ENCODE results near the gene PNMT. TPM values are rescaled to one million over a fixed set of nuclear protein-coding genes. Genes with fewer than 3 reads are reported as not detected.

The PNMT gene
- total RNA-seq, 1 experiment from 2014 or later, result 2.4 TPM

DNA sequence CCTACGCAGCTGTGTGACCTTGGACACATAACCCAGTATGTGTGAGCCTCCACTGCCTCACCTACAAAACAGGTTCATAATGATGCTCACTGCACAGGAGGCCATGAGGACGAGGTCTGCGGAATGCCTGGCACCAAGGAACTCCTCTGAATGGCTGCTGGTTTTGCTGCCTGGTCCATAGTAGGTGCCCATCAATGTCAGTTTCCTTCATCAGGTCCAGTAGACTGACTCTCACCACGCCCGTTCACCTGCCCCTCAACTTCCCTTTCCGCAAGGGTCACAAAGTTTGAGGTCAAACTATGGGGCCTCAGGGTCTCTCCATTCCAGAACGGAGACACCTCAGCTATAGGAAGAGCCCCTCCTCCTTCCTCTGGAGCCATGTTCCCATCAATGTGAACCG, 8.8 kb downstream of the PNMT start:
- TF ChIP-seq, protein P1, sequence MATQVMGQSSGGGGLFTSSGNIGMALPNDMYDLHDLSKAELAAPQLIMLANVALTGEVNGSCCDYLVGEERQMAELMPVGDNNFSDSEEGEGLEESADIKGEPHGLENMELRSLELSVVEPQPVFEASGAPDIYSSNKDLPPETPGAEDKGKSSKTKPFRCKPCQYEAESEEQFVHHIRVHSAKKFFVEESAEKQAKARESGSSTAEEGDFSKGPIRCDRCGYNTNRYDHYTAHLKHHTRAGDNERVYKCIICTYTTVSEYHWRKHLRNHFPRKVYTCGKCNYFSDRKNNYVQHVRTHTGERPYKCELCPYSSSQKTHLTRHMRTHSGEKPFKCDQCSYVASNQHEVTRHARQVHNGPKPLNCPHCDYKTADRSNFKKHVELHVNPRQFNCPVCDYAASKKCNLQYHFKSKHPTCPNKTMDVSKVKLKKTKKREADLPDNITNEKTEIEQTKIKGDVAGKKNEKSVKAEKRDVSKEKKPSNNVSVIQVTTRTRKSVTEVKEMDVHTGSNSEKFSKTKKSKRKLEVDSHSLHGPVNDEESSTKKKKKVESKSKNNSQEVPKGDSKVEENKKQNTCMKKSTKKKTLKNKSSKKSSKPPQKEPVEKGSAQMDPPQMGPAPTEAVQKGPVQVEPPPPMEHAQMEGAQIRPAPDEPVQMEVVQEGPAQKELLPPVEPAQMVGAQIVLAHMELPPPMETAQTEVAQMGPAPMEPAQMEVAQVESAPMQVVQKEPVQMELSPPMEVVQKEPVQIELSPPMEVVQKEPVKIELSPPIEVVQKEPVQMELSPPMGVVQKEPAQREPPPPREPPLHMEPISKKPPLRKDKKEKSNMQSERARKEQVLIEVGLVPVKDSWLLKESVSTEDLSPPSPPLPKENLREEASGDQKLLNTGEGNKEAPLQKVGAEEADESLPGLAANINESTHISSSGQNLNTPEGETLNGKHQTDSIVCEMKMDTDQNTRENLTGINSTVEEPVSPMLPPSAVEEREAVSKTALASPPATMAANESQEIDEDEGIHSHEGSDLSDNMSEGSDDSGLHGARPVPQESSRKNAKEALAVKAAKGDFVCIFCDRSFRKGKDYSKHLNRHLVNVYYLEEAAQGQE (IDR thresholded peaks at IDR 0.05; ENCODE audit: insufficient read depth in 1 of 2, low read depth in 2 of 2, low read length in 1 of 2), result no peak
- TF ChIP-seq SIN3A (IDR thresholded peaks at IDR 0.05; ENCODE audit: borderline replicate concordance, insufficient read depth, low read depth, low read length) (no peak), TCF7L2 (IDR thresholded peaks at IDR 0.05; ENCODE audit: low read depth, low read length) (no peak), POLR2AphosphoS5 (IDR thresholded peaks at IDR 0.05; ENCODE audit: low read depth, low read length) (no peak)
- TF ChIP-seq, protein P2, sequence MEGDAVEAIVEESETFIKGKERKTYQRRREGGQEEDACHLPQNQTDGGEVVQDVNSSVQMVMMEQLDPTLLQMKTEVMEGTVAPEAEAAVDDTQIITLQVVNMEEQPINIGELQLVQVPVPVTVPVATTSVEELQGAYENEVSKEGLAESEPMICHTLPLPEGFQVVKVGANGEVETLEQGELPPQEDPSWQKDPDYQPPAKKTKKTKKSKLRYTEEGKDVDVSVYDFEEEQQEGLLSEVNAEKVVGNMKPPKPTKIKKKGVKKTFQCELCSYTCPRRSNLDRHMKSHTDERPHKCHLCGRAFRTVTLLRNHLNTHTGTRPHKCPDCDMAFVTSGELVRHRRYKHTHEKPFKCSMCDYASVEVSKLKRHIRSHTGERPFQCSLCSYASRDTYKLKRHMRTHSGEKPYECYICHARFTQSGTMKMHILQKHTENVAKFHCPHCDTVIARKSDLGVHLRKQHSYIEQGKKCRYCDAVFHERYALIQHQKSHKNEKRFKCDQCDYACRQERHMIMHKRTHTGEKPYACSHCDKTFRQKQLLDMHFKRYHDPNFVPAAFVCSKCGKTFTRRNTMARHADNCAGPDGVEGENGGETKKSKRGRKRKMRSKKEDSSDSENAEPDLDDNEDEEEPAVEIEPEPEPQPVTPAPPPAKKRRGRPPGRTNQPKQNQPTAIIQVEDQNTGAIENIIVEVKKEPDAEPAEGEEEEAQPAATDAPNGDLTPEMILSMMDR (IDR thresholded peaks at IDR 0.05), result no peak
- H3K27me3 ChIP-seq (ENCODE audit: control insufficient read depth, insufficient read depth, low read length), result no peaks in the 10 kb centered on the region
- ATAC-seq (no peak), DNase-seq (ENCODE audit: low read depth, low spot score) (no peak)
- in situ Hi-C loops (cut with HindIII; ENCODE audit: low pct_unique_long_range_greater_than_20kb, low sequenced_read_pairs) (no loop called here), intact Hi-C loops (cut with micrococcal nuclease; ENCODE audit: unreplicated experiment) (no loop called here)
- POLR2A ChIA-PET, result no interaction called here
- peaks cover 5% of the 10 kb centered on the region; the same call in 1 of the 2 replicates for H3K4me1 ChIP-seq (ENCODE audit: control insufficient read depth, insufficient read depth, low read length)
- BruUV-seq (replicated peaks), result no TSS peak
- no peak overlapping the region for H3K27ac ChIP-seq (ENCODE audit: low read length)
- H3K36me3 ChIP-seq (ENCODE audit: control insufficient read depth, insufficient read depth, low read length), result no peaks in the 10 kb centered on the region
- H3K4me3 ChIP-seq (ENCODE audit: low read depth in 2 of 2, low read length in 2 of 2), result no peak overlapping the region
- CTCF ChIA-PET, result no interaction called here
- no peaks in the 10 kb centered on the region for H3K9me3 ChIP-seq (ENCODE audit: control insufficient read depth, insufficient read depth, low read depth, low read length)

DNA sequence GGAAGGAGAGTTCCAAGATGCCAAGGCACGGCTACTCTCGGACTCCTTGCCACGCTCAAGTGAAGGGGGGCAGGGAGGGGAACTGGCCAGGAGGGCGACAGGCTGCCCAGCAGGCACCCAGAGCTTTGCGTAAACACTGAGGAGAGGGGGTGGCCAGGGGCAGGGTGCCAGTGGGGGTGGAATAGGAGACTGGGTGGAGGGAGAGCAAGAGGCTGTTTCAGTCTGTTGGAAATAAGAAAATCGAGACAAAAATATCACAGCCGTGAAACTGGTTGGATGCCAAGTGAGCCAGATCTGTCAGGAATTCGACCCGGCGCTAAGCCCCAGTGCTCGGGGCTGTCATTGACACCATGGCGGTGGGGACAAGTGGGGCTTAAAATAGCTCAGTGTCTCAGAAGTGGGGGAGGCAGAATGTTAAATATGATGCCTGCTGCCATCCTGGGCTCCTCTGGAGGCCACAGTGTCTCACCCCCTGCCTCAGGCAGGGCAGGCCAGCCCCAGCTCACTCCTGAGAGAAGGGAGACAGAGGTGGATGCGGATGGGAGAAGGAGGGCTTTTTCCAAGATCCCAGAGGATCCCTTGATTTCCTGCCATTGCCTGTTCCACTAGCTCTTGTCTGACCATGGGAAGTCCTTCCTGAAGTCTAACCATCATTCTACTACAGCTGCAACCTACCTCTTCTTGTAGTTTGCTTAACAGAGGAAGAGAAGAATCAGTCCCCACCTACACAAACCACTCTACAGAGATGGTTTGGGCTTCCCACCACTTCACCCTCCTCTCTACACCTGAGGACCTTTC, 9.5 kb downstream of the PNMT start:
- BruUV-seq (replicated peaks), result no TSS peak
- in situ Hi-C loops (cut with HindIII; ENCODE audit: low pct_unique_long_range_greater_than_20kb, low sequenced_read_pairs) (no loop called here), intact Hi-C loops (cut with micrococcal nuclease; ENCODE audit: unreplicated experiment) (no loop called here)
- POLR2A ChIA-PET, result no interaction called here
- no peak for TF ChIP-seq TCF7L2 (IDR thresholded peaks at IDR 0.05; ENCODE audit: low read depth, low read length)
- no peak for TF ChIP-seq POLR2AphosphoS5 (IDR thresholded peaks at IDR 0.05; ENCODE audit: low read depth, low read length)
- TF ChIP-seq, protein P1 (IDR thresholded peaks at IDR 0.05; ENCODE audit: insufficient read depth in 1 of 2, low read depth in 2 of 2, low read length in 1 of 2), result no peak
- TF ChIP-seq, protein P2 (IDR thresholded peaks at IDR 0.05), result no peak
- TF ChIP-seq SIN3A (IDR thresholded peaks at IDR 0.05; ENCODE audit: borderline replicate concordance, insufficient read depth, low read depth, low read length), result no peak
- Histone ChIP-seq H3K9me3 (ENCODE audit: control insufficient read depth, insufficient read depth, low read depth, low read length) (no peaks in the 10 kb centered on the region), H3K4me3 (ENCODE audit: low read depth in 2 of 2, low read length in 2 of 2) (no peak overlapping the region), H3K4me1 (ENCODE audit: control insufficient read depth, insufficient read depth, low read length) (peaks cover 5% of the 10 kb centered on the region; the same call in 1 of the 2 replicates), H3K27me3 (ENCODE audit: control insufficient read depth, insufficient read depth, low read length) (no peaks in the 10 kb centered on the region), H3K36me3 (ENCODE audit: control insufficient read depth, insufficient read depth, low read length) (no peaks in the 10 kb centered on the region), H3K27ac (ENCODE audit: low read length) (no peak overlapping the region)
- CTCF ChIA-PET, result no interaction called here
- ATAC-seq, result no peak
- no peak for DNase-seq (ENCODE audit: low read depth, low spot score)
